ENCODE data around the gene GPR155.

Gene GPR155

DNA sequence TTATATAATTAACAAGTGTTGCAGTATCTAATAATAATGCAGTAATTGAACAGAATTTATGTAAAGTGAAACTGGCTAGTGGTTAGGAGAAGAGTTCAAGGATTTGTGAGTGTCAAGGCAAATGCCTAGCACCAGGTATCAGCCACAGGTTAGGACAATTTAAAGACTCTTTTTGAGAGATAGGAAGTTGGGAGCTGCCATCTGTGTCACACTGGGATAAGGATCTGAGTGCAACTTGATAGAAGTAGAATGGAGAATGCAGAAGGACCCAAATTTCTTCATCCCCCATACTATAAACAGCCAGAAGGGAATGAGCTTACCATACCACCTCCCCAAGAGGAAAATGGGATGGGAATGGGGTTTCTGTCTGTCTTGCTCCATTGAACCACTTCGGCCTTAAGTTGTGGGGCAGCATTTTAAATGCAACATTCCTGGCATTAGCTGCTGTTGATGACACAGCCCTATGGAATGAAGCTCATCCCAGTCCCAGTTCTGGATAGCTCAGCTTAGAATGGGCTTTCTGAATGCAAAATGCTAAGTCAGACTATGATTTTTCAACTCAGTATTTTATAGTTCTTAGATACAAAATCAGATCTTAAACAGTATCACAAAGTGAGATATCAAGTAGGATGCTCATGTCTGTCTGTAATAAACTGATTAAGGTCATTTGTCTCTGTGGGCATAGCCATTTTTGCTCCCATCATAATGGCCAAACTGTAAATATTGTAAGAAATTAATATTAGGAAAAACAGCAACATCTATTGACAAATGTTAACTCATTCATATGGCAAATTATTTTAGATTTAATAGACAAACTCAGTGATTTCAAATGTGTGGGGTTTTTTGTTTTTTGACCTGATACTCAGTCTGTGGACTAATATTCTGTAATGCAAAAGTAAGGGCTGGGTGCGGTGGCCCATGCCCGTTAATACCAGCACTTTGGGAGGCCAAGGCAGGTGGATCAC, 44.0 kb downstream of the GPR155 start:
- no peaks in the 10 kb centered on the region for H3K27me3 ChIP-seq (ENCODE audit: insufficient read depth, low read length, poor library complexity, severe bottlenecking)
- no peaks in the 10 kb centered on the region for H3K9me3 ChIP-seq (ENCODE audit: insufficient read depth, low read depth, low read length)
- no peaks in the 10 kb centered on the region for H3K4me1 ChIP-seq (ENCODE audit: insufficient read depth, low read length, poor library complexity, severe bottlenecking)
- no peak overlapping the region for H3K9ac ChIP-seq (ENCODE audit: low read depth, low read length, poor library complexity, severe bottlenecking)
- H3K4me2 ChIP-seq (ENCODE audit: low read depth, low read length, poor library complexity, severe bottlenecking) = no peak overlapping the region
- H3K4me3 ChIP-seq (ENCODE audit: low read length, poor library complexity, severe bottlenecking) = no peak overlapping the region
- no peak overlapping the region for H2AFZ ChIP-seq (ENCODE audit: low read length)
- TF ChIP-seq, protein P1, sequence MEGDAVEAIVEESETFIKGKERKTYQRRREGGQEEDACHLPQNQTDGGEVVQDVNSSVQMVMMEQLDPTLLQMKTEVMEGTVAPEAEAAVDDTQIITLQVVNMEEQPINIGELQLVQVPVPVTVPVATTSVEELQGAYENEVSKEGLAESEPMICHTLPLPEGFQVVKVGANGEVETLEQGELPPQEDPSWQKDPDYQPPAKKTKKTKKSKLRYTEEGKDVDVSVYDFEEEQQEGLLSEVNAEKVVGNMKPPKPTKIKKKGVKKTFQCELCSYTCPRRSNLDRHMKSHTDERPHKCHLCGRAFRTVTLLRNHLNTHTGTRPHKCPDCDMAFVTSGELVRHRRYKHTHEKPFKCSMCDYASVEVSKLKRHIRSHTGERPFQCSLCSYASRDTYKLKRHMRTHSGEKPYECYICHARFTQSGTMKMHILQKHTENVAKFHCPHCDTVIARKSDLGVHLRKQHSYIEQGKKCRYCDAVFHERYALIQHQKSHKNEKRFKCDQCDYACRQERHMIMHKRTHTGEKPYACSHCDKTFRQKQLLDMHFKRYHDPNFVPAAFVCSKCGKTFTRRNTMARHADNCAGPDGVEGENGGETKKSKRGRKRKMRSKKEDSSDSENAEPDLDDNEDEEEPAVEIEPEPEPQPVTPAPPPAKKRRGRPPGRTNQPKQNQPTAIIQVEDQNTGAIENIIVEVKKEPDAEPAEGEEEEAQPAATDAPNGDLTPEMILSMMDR (conservative IDR thresholded peaks at IDR 0.05; ENCODE audit: low read length) = no peak
- no peak for TF ChIP-seq EZH2phosphoT487 (IDR thresholded peaks at IDR 0.05; ENCODE audit: borderline replicate concordance)
- H3K79me2 ChIP-seq (ENCODE audit: insufficient read depth, low read length) = no peaks in the 10 kb centered on the region
- no peaks in the 10 kb centered on the region for H4K20me1 ChIP-seq (ENCODE audit: insufficient read depth, low read length, poor library complexity, severe bottlenecking)
- H3F3A ChIP-seq (ENCODE audit: low read depth) = no peaks in the 10 kb centered on the region
- H3K9me2 ChIP-seq (replicated peaks; ENCODE audit: low read depth, low read length) = no peaks in the 10 kb centered on the region
- no peaks in the 10 kb centered on the region for H3K36me3 ChIP-seq (ENCODE audit: insufficient read depth, low read length)

- H3K4me2 ChIP-seq (ENCODE audit: low read depth, low read length, poor library complexity, severe bottlenecking) = no peak overlapping the region
- no peaks in the 10 kb centered on the region for H3K9me2 ChIP-seq (replicated peaks; ENCODE audit: low read depth, low read length)
- no peaks in the 10 kb centered on the region for H3F3A ChIP-seq (ENCODE audit: low read depth)
- H3K4me3 ChIP-seq (ENCODE audit: low read length, poor library complexity, severe bottlenecking) = no peak overlapping the region
- no peak overlapping the region for H2AFZ ChIP-seq (ENCODE audit: low read length)
- TF ChIP-seq, protein P1 (conservative IDR thresholded peaks at IDR 0.05; ENCODE audit: low read length) = no peak
- no peak for TF ChIP-seq EZH2phosphoT487 (IDR thresholded peaks at IDR 0.05; ENCODE audit: borderline replicate concordance)
- H3K9me3 ChIP-seq (ENCODE audit: insufficient read depth, low read depth, low read length) = no peaks in the 10 kb centered on the region
- H3K36me3 ChIP-seq (ENCODE audit: insufficient read depth, low read length) = no peaks in the 10 kb centered on the region
- no peaks in the 10 kb centered on the region for H3K27me3 ChIP-seq (ENCODE audit: insufficient read depth, low read length, poor library complexity, severe bottlenecking)
- H3K9ac ChIP-seq (ENCODE audit: low read depth, low read length, poor library complexity, severe bottlenecking) = no peak overlapping the region
- no peaks in the 10 kb centered on the region for H3K79me2 ChIP-seq (ENCODE audit: insufficient read depth, low read length)
- no peaks in the 10 kb centered on the region for H3K4me1 ChIP-seq (ENCODE audit: insufficient read depth, low read length, poor library complexity, severe bottlenecking)
- H4K20me1 ChIP-seq (ENCODE audit: insufficient read depth, low read length, poor library complexity, severe bottlenecking) = no peaks in the 10 kb centered on the region
Measured at GRCh38 chr2:174439950-174440349, 46.9 kb downstream of the GPR155 start.

- Histone ChIP-seq H3K36me3 (ENCODE audit: insufficient read depth, low read length) (no peaks in the 10 kb centered on the region), H3K4me1 (ENCODE audit: insufficient read depth, low read length, poor library complexity, severe bottlenecking) (no peaks in the 10 kb centered on the region), H3K4me2 (ENCODE audit: low read depth, low read length, poor library complexity, severe bottlenecking) (no peak overlapping the region), H3K4me3 (ENCODE audit: low read length, poor library complexity, severe bottlenecking) (no peak overlapping the region), H4K20me1 (ENCODE audit: insufficient read depth, low read length, poor library complexity, severe bottlenecking) (no peaks in the 10 kb centered on the region), H3K9ac (ENCODE audit: low read depth, low read length, poor library complexity, severe bottlenecking) (no peak overlapping the region), H3K9me2 (replicated peaks; ENCODE audit: low read depth, low read length) (no peaks in the 10 kb centered on the region), H3K27me3 (ENCODE audit: insufficient read depth, low read length, poor library complexity, severe bottlenecking) (no peaks in the 10 kb centered on the region), H2AFZ (ENCODE audit: low read length) (no peak overlapping the region), H3K79me2 (ENCODE audit: insufficient read depth, low read length) (no peaks in the 10 kb centered on the region), H3K9me3 (ENCODE audit: insufficient read depth, low read depth, low read length) (no peaks in the 10 kb centered on the region), H3F3A (ENCODE audit: low read depth) (no peaks in the 10 kb centered on the region)
- TF ChIP-seq, protein P1 (conservative IDR thresholded peaks at IDR 0.05; ENCODE audit: low read length) = no peak
- TF ChIP-seq EZH2phosphoT487 (IDR thresholded peaks at IDR 0.05; ENCODE audit: borderline replicate concordance) = no peak
Measured at GRCh38 chr2:174439323-174439722, 47.5 kb downstream of the GPR155 start.

All from Loucy (cell line).